A673 (cell line): ENCODE data around the gene C19orf38.

Experiments used
- CTCF ChIP-seq: fragments of 300-800, 200-600 bp; sonication (generic); conservative IDR thresholded peaks from 2 replicates; pipeline ENCODE4 v1.5.1; 2017; ENCODE audit warnings: low read depth, mild to moderate bottlenecking, antibody characterized with exemption, low read length, moderate library complexity, mixed read lengths
- EZH2 ChIP-seq: fragments of 200-600 bp; sonication (generic); IDR thresholded peaks from 2 replicates; pipeline ENCODE4 v1.6.1; 2017; ENCODE audit warnings: borderline replicate concordance, low read depth, mild to moderate bottlenecking, mixed read lengths, antibody characterized with exemption, low read length; ENCODE audit not compliant: poor library complexity, severe bottlenecking

- TF ChIP-seq CTCF, result no peak
- TF ChIP-seq EZH2, result no peak
Observed at GRCh38 chr19:10835089-10835753, 13.0 kb upstream of the C19orf38 start.
